Measurements from ENCODE around the gene SLC35A5. TPM values are rescaled to one million over a fixed set of nuclear protein-coding genes. Genes with fewer than 3 reads are reported as not detected.

The SLC35A5 gene
- total RNA-seq, 1 donor from 2014 or later = 35.3 TPM

GRCh38 chr3:112611752-112612515 lies 50.1 kb downstream of the SLC35A5 start:
- H3K27me3 Mint-ChIP-seq (ENCODE audit: unreplicated experiment) = no peaks in the 10 kb centered on the region
- H3K36me3 Mint-ChIP-seq (ENCODE audit: unreplicated experiment) = no peaks in the 10 kb centered on the region
- TF ChIP-seq CTCF (IDR thresholded peaks at IDR 0.05; ENCODE audit: partially characterized antibody, unreplicated experiment) = no peak
- no peak overlapping the region for H3K4me3 Mint-ChIP-seq (ENCODE audit: unreplicated experiment)
- H3K4me1 Mint-ChIP-seq (ENCODE audit: low read depth, unreplicated experiment) = no peaks in the 10 kb centered on the region
- H3K27ac Mint-ChIP-seq (ENCODE audit: unreplicated experiment) = no peak overlapping the region
- H3K9me3 Mint-ChIP-seq (ENCODE audit: unreplicated experiment) = no peaks in the 10 kb centered on the region
- DNase-seq = no peak

GRCh38 chr3:112615989-112616731 lies 54.3 kb downstream of the SLC35A5 start:
- H3K4me3 Mint-ChIP-seq (ENCODE audit: unreplicated experiment) = no peak overlapping the region
- H3K36me3 Mint-ChIP-seq (ENCODE audit: unreplicated experiment) = no peaks in the 10 kb centered on the region
- no peaks in the 10 kb centered on the region for H3K9me3 Mint-ChIP-seq (ENCODE audit: unreplicated experiment)
- H3K4me1 Mint-ChIP-seq (ENCODE audit: low read depth, unreplicated experiment) = no peaks in the 10 kb centered on the region
- no peak for TF ChIP-seq CTCF (IDR thresholded peaks at IDR 0.05; ENCODE audit: partially characterized antibody, unreplicated experiment)
- DNase-seq = no peak
- no peak overlapping the region for H3K27ac Mint-ChIP-seq (ENCODE audit: unreplicated experiment)
- H3K27me3 Mint-ChIP-seq (ENCODE audit: unreplicated experiment) = no peaks in the 10 kb centered on the region

DNA sequence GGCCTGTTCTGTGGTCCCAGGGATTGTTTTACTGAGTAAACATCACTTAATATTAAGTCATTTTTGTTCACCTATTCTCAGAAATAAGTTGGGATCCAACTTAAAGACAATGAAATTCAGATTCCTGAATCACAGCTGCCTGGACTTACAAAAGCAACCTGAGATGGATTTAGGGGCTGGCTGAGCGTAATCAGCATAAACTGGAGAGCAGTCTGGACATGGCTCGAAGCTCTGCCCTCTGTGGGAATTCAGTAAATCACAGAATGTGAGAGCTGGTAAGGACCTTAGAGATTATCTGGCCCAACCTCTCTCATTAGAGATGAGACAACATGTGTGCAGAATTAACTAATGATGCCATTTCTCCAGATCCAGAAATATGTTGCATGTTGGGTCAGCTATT lies 55.4 kb downstream of the SLC35A5 start:
- Mint-ChIP-seq H3K27ac (ENCODE audit: unreplicated experiment) (no peak overlapping the region), H3K36me3 (ENCODE audit: unreplicated experiment) (no peaks in the 10 kb centered on the region)

GRCh38 chr3:112619295-112619694 lies 57.5 kb downstream of the SLC35A5 start:
- TF ChIP-seq CTCF (IDR thresholded peaks at IDR 0.05; ENCODE audit: partially characterized antibody, unreplicated experiment) = no peak
- Mint-ChIP-seq H3K27ac (ENCODE audit: unreplicated experiment) (no peak overlapping the region), H3K4me1 (ENCODE audit: low read depth, unreplicated experiment) (no peaks in the 10 kb centered on the region), H3K27me3 (ENCODE audit: unreplicated experiment) (no peaks in the 10 kb centered on the region), H3K36me3 (ENCODE audit: unreplicated experiment) (no peaks in the 10 kb centered on the region), H3K9me3 (ENCODE audit: unreplicated experiment) (no peaks in the 10 kb centered on the region), H3K4me3 (ENCODE audit: unreplicated experiment) (no peak overlapping the region)
- no peak for DNase-seq

More for the DNA sequence above, 55.4 kb downstream of the SLC35A5 start:
- TF ChIP-seq CTCF (IDR thresholded peaks at IDR 0.05; ENCODE audit: partially characterized antibody, unreplicated experiment) = no peak
- H3K4me1 Mint-ChIP-seq (ENCODE audit: low read depth, unreplicated experiment) = no peaks in the 10 kb centered on the region
- no peaks in the 10 kb centered on the region for H3K9me3 Mint-ChIP-seq (ENCODE audit: unreplicated experiment)
- no peaks in the 10 kb centered on the region for H3K27me3 Mint-ChIP-seq (ENCODE audit: unreplicated experiment)
- no peak for DNase-seq
- no peak overlapping the region for H3K4me3 Mint-ChIP-seq (ENCODE audit: unreplicated experiment)

DNA sequence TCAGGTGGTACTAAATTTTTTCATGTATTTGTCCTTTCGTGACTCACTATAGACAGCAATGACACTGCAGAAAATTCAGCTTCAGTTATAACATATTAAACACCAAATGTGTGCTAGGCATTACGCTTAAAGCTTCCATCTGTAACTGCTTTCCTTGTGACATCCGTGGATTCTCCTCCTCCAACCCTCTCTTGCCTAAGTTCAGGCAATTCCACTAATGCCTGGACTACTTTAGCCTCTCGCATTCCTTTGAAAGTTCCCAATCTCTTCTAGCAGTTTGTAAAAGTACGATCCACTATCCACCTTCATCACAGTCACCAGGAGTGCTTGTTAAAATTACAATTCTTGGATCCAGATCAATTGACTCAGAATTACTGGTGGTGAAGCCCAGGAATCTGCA lies 61.4 kb downstream of the SLC35A5 start:
- DNase-seq = no peak
- peaks cover 3% of the 10 kb centered on the region for H3K4me1 Mint-ChIP-seq (ENCODE audit: low read depth, unreplicated experiment)
- no peaks in the 10 kb centered on the region for H3K36me3 Mint-ChIP-seq (ENCODE audit: unreplicated experiment)
- no peaks in the 10 kb centered on the region for H3K27me3 Mint-ChIP-seq (ENCODE audit: unreplicated experiment)
- no peak for TF ChIP-seq CTCF (IDR thresholded peaks at IDR 0.05; ENCODE audit: partially characterized antibody, unreplicated experiment)
- H3K27ac Mint-ChIP-seq (ENCODE audit: unreplicated experiment) = no peak overlapping the region
- no peaks in the 10 kb centered on the region for H3K9me3 Mint-ChIP-seq (ENCODE audit: unreplicated experiment)
- H3K4me3 Mint-ChIP-seq (ENCODE audit: unreplicated experiment) = no peak overlapping the region
